Astrocyte of the cerebellum (primary cell): ENCODE measurements around the gene LMBR1.

Experiments used
- DNase-seq: peaks from one replicate; pipeline ENCODE4 v3.0.0-alpha.2; 2011; ENCODE audit warnings: low read depth
- H3K4me3 ChIP-seq: 2 replicates; pipeline ENCODE4 v1.5.1; 2011; ENCODE audit warnings: mild to moderate bottlenecking, low read depth, low read length, moderate library complexity
- in situ Hi-C: cut with HindIII; loops from 2 replicates; pipeline ENCODE4 v1.10.0; 2017; ENCODE audit warnings: low sequenced_read_pairs
- TF ChIP-seq, protein P1 (sequence below): IDR thresholded peaks from 2 replicates; pipeline ENCODE4 v1.5.1; 2012; ENCODE audit warnings: low read length, low read depth, moderate library complexity, mild to moderate bottlenecking; ENCODE audit errors: missing control alignments

Gene LMBR1

DNA sequence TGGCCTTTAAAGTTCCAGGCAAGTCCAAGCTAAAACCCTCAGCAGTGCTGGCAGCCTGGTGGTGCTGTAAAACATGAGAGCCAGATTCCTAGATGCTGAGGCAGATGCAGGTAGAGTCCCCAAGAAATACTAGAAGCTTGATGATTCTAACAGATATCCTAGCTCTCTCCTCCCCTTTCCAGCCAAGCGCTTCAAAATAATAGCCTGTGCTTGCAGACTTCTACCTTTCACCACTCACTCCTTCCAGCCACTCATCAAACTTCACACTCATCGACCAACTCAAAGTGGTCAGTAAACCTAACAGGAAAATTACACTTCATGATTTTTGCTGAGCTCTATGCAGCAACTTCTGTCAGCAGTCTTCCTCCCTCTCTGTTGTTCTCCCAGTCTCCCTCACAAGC lies 50.2 kb downstream of the LMBR1 start:
- H3K4me3 ChIP-seq: no peak overlapping the region
- DNase-seq: no peak
- in situ Hi-C loops: no loop called here
- TF ChIP-seq, protein P1, sequence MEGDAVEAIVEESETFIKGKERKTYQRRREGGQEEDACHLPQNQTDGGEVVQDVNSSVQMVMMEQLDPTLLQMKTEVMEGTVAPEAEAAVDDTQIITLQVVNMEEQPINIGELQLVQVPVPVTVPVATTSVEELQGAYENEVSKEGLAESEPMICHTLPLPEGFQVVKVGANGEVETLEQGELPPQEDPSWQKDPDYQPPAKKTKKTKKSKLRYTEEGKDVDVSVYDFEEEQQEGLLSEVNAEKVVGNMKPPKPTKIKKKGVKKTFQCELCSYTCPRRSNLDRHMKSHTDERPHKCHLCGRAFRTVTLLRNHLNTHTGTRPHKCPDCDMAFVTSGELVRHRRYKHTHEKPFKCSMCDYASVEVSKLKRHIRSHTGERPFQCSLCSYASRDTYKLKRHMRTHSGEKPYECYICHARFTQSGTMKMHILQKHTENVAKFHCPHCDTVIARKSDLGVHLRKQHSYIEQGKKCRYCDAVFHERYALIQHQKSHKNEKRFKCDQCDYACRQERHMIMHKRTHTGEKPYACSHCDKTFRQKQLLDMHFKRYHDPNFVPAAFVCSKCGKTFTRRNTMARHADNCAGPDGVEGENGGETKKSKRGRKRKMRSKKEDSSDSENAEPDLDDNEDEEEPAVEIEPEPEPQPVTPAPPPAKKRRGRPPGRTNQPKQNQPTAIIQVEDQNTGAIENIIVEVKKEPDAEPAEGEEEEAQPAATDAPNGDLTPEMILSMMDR: no peak

DNA sequence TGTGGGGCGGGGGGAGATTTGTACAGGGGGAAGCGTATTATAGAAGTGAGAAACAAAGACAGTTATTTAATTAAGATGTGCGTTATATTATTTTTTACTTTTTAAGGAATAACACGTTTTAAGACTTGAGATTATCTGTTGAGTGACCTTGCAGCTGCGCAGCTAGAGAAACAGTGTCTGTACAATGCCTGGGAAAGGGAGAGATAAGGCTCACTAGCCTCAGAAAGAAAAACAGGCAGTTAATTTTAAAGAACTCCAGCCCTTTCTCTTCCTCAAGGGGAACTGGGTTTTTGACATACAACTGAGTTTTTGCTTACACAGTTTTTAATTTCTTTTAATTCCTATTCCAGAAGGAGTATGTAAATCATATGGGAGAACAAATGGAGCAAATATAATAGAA lies 50.7 kb downstream of the LMBR1 start:
- DNase-seq: no peak
- TF ChIP-seq, protein P1: no peak
- in situ Hi-C loops: no loop called here
- no peak overlapping the region for H3K4me3 ChIP-seq

DNA sequence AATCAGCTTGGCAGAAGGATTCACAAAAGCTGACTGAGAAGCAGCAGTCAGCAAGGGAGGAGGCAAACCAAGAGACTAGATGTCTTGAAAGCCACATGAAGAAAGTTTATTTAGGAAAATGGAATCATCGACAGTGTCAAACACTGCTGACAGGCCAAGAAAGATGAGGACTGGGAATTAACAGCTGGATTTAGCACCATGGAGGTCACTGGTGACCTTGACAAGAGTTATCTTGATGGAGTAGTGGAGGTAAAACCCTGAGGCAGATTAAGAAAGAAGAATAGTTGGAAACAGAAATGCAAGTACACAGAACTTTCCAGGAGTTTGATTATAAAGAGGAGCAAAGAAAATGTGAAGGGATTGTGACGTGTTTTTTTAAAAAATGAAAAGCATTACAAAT lies 51.5 kb downstream of the LMBR1 start:
- in situ Hi-C loops: no loop called here
- H3K4me3 ChIP-seq: no peak overlapping the region
- TF ChIP-seq, protein P1: no peak
- no peak for DNase-seq

DNA sequence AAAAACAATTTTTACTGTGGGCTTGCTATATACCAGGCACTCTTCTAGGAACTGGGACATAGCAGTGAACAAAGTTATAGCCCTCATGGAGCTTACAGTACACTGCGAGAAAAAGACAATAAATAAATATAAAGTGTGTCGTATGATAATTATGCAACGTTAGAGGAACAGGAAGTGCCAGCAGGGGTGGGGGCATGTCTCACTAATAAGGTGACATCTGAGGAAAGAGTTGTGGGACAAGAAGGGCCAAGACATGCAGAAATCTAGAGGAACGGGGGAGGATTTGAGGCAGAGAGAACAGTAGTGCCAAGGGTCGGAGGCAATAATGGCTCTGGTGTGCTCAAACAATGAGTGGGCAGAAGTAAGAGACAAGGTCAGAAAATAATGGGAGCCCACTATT lies 52.8 kb downstream of the LMBR1 start:
- in situ Hi-C loops: no loop called here
- DNase-seq: no peak
- TF ChIP-seq, protein P1: no peak
- H3K4me3 ChIP-seq: no peak overlapping the region

DNA sequence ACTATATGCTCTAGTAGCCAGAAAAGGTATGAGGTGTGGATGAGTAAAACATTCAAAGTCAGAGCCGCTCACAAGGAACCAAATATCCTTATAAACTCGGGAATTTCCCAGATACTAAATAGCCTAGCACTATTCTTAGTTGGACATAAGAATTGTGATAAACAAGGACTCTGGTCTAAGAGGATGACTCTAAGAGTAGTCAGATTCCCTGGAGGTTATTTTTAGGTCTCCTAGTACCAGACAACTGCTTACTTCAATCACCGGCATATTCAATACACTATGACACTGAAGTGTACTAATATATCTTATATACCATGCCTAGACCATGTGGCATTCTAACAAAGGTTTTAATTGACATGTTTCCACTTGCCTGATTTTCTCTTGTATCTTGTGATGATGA lies 56.5 kb downstream of the LMBR1 start:
- no peak overlapping the region for H3K4me3 ChIP-seq
- no peak for DNase-seq
- in situ Hi-C loops: no loop called here
- TF ChIP-seq, protein P1: no peak

DNA sequence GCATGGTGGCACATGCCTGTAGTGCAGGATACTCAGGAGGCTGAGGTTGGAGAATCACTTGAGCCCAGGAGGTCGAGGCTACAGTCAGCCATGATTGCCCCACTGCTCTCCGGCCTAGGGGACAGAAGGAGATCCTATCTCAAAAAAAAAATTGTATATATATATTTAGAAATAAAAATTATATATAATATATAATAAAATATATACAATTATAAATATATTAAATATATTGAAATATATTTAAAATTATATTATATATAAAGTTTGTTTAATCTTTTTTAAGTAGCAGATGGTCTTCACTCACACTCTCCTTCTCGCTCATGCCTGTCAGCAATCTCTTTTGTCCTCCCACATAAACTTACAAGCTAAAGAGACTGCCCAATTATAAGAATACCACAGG lies 58.5 kb downstream of the LMBR1 start:
- no peak for DNase-seq
- in situ Hi-C loops: no loop called here
- TF ChIP-seq, protein P1: no peak
- no peak overlapping the region for H3K4me3 ChIP-seq

DNA sequence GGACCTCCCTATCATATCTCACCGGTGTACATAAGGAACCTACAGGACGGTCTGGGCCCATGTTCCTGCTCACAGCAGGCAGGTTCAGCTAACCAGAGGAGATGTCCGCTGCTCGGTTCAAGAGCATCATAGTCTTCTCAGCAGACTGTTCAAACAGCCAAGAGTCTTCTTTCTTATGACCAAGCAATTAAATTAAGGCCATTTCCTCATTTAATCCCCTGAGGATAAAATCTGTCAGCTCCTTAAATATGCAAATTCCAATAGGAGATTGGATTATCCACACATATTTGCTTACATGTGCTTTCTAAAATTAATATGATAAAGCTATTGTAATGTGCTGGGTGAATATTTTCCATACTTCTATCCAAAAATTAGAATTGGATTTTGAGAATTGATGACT lies 59.7 kb downstream of the LMBR1 start:
- no peak for DNase-seq
- TF ChIP-seq, protein P1: no peak
- H3K4me3 ChIP-seq: no peak overlapping the region
- in situ Hi-C loops: no loop called here
